ENCODE data around the gene TTC24.
"Not testable (repeated sequence)": the region's sequence is repeated elsewhere in the genome, so short reads cannot be mapped to it uniquely, and the experiment has no call there.

The TTC24 gene

GRCh38 chr1:156608981-156609380 lies 29.5 kb downstream of the TTC24 start:
- peak; percentile 55 for DNase-seq (ENCODE audit: low spot score)

GRCh38 chr1:156610072-156610471 lies 30.5 kb downstream of the TTC24 start:
- DNase-seq (ENCODE audit: low spot score): not testable (repeated sequence)

GRCh38 chr1:156612666-156613065 lies 33.1 kb downstream of the TTC24 start:
- no peak for DNase-seq (ENCODE audit: low spot score)

GRCh38 chr1:156615946-156616345 lies 36.4 kb downstream of the TTC24 start:
- no peak for DNase-seq (ENCODE audit: low spot score)

- DNase-seq (ENCODE audit: low spot score): no peak
Observed at GRCh38 chr1:156616463-156616862, 36.9 kb downstream of the TTC24 start.

- no peak for DNase-seq (ENCODE audit: low spot score)
Observed at GRCh38 chr1:156618853-156619581, 39.5 kb downstream of the TTC24 start, which contains the start of gene HAPLN2. TSS of gene HAPLN2 (plus strand) at chr1:156619415. CDS start at chr1:156623491, 4,076 bp downstream.

- no peak for DNase-seq (ENCODE audit: low spot score)
Observed at GRCh38 chr1:156619582-156619955, 40.0 kb downstream of the TTC24 start.

- DNase-seq (ENCODE audit: low spot score): no peak
Observed at GRCh38 chr1:156622581-156623297, 43.2 kb downstream of the TTC24 start.

- DNase-seq (ENCODE audit: low spot score): no peak
Observed at GRCh38 chr1:156623946-156624813, 44.7 kb downstream of the TTC24 start.

- no peak for DNase-seq (ENCODE audit: low spot score)
Observed at GRCh38 chr1:156624814-156625435, 45.4 kb downstream of the TTC24 start.

GRCh38 chr1:156625436-156626078 lies 46.0 kb downstream of the TTC24 start:
- peak; percentile 54 for DNase-seq (ENCODE audit: low spot score)

- DNase-seq (ENCODE audit: low spot score): no peak
Observed at GRCh38 chr1:156626079-156626438, 46.5 kb downstream of the TTC24 start.

GRCh38 chr1:156627313-156627880 lies 47.9 kb downstream of the TTC24 start:
- DNase-seq (ENCODE audit: low spot score): peak; percentile 25

- DNase-seq (ENCODE audit: low spot score): no peak
Observed at GRCh38 chr1:156629823-156630449, 50.4 kb downstream of the TTC24 start.

- not testable (repeated sequence) for DNase-seq (ENCODE audit: low spot score)
Observed at GRCh38 chr1:156631152-156631551, 51.6 kb downstream of the TTC24 start.

GRCh38 chr1:156632355-156632754 lies 52.8 kb downstream of the TTC24 start:
- no peak for DNase-seq (ENCODE audit: low spot score)
